Measurements from ENCODE around the gene WIPF1.

Gene WIPF1

GRCh38 chr2:174594456-174594855, 3.1 kb downstream of the WIPF1 start:
- DNase-seq = no peak

GRCh38 chr2:174593574-174594203, 3.9 kb downstream of the WIPF1 start:
- no peak for DNase-seq

GRCh38 chr2:174593041-174593440, 4.6 kb downstream of the WIPF1 start:
- DNase-seq = no peak

GRCh38 chr2:174591740-174592139, 5.9 kb downstream of the WIPF1 start:
- no peak for DNase-seq

GRCh38 chr2:174590928-174591648, 6.5 kb downstream of the WIPF1 start:
- no peak for DNase-seq

GRCh38 chr2:174590346-174590745, 7.3 kb downstream of the WIPF1 start:
- DNase-seq = no peak

GRCh38 chr2:174589334-174589733, 8.3 kb downstream of the WIPF1 start:
- no peak for DNase-seq

- DNase-seq = no peak
Measured at GRCh38 chr2:174588463-174588862, 9.1 kb downstream of the WIPF1 start.

GRCh38 chr2:174587579-174587978, 10.0 kb downstream of the WIPF1 start:
- no peak for DNase-seq

GRCh38 chr2:174586418-174587295, 10.9 kb downstream of the WIPF1 start:
- no peak for DNase-seq

- DNase-seq = no peak
Measured at GRCh38 chr2:174585657-174586252, 11.8 kb downstream of the WIPF1 start.

- no peak for DNase-seq
Measured at GRCh38 chr2:174585146-174585545, 12.5 kb downstream of the WIPF1 start.

- no peak for DNase-seq
Measured at GRCh38 chr2:174581491-174581890, 16.1 kb downstream of the WIPF1 start.

- DNase-seq = no peak
Measured at GRCh38 chr2:174580951-174581350, 16.7 kb downstream of the WIPF1 start.

- no peak for DNase-seq
Measured at GRCh38 chr2:174577967-174578589, 19.5 kb downstream of the WIPF1 start.

GRCh38 chr2:174575124-174575776, 22.4 kb downstream of the WIPF1 start:
- DNase-seq = no peak

GRCh38 chr2:174574657-174575056, 22.9 kb downstream of the WIPF1 start:
- DNase-seq = no peak

- DNase-seq = no peak
Measured at GRCh38 chr2:174573621-174574081, 24.0 kb downstream of the WIPF1 start.

GRCh38 chr2:174572556-174572955, 25.0 kb downstream of the WIPF1 start:
- no peak for DNase-seq

- DNase-seq = no peak
Measured at GRCh38 chr2:174571669-174572323, 25.8 kb downstream of the WIPF1 start.

- no peak for DNase-seq
Measured at GRCh38 chr2:174570318-174570958, 27.2 kb downstream of the WIPF1 start.

All from COR-L47 (cell line).